ENCODE measurements around the gene ACBD4.

ACBD4 gene

DNA sequence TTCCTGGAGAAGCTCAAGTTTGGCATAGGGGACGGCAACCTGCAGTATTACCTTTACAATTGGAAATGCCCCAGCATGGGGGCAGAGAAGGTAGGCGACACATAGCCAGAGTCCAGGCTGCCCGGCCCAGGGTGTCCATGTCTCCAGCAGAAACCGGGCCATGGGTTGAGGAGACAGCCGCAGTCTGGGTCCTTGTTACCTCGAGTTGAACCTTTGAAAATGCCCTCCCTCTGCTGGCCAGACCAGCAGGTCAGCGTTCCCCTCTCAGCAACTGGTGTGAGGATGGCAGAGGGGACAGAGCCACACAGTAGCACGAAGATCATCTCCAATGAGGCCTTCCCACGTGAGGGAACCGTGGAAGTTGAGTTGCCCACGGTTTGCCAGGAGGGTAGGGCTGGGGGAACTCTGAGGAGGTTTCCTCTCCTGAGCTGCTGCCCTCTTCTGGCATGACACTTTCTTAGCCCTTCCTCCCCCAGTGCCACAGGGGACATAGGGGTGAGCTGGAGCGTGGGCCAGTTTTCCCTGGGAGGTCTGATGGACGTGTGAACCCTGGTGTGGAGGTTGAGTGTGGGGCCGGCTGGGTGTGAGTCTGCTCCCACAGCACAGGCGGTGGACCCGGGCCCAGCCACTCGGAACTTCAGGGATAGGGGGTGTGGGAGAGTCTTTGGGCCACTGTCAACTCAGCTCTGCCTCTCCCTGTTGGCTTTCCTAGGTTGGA is 30.4 kb upstream of the ACBD4 start:
- no peak for DNase-seq

DNA sequence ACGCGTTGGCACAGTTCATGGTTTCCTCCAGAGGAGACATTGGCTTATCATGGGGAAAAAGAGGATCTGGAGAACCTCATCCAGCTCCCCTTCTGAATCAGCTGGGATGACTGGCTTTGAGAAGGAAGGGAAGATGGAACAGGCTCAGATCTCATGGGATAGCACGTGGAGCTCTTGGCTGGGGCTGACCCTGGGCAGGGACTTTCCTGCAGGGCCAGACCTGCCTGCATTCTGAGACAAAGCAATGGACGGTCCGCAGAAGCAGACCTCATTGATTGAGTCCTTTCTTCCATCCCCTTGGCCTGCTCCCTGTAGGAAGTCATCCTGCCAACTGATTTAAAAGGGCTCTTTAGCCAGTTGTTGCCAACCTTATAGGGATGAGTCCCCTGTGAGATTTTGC is 29.4 kb upstream of the ACBD4 start:
- DNase-seq: no peak

DNA sequence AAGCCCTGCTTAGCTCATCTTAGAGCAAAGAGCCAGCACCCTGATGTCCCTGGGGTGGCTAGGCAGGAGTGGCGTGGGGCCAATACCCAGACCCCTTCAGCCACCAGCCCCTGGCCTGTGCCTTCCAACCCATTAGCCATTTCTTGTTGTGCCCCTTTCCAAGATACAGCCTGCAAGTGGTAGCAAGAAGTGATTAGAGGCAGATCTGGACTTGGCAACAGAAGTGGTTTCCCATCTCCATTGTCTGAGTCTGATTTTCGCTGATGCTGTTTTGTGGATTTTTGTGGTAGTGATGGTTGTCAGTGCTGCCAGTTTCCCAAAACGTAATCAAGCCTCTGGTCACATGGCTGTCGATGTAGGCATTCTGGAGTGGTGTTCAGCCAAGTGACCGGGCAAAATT is 28.9 kb upstream of the ACBD4 start:
- no peak for DNase-seq

DNA sequence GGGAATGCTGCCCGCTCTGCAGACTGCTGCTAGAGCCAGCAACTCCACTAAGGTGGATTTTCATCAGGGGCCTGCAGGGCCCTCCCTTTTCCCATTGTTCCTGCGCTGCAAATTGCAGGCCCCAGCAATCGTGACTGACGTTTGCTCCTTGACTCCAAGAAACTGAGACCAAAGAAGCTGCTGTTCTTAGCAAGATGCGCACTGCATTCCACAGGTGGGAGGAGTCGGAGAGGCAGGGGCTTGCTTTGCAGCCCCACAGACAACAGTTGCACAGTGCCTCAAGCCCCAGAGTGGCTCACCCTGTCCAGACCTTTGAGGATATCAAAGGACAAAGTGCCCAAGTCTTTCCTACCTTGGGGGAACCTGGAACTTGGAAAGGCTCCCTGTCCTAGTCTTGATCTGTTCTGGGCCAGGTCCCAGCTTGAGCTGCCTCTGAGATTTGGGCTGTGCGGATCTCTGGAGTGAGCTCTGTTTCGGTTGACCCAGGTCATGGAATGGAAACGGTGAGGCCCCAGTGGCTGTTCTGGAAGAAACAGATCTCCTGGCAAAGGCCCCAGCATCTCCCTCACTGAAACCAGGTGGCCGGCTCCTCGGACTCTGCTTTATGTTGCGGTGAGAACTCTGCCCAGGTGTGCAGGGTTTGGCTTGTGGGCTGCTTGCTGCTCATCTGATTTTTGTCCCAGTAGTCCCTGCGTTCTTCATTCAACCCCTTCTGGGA is 28.0 kb upstream of the ACBD4 start:
- no peak for DNase-seq

DNA sequence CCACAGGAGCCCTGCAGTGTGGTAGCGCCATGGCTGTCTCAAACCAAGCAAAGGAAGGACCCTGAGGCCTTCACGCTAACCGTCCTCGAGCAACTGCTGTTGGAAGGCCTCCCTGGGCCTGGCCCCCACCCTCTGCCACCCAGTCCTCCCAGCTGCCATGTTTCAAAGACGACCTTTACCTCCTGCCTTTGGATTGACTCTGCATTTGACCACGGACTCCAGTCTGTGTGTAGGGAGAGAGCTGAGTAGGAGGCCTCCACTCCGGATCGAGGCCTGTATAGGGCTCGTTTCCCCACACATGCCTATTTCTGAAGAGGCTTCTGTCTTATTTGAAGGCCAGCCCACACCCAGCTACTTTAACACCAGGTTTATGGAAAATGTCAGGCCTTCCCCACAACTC is 27.4 kb upstream of the ACBD4 start:
- DNase-seq: no peak

DNA sequence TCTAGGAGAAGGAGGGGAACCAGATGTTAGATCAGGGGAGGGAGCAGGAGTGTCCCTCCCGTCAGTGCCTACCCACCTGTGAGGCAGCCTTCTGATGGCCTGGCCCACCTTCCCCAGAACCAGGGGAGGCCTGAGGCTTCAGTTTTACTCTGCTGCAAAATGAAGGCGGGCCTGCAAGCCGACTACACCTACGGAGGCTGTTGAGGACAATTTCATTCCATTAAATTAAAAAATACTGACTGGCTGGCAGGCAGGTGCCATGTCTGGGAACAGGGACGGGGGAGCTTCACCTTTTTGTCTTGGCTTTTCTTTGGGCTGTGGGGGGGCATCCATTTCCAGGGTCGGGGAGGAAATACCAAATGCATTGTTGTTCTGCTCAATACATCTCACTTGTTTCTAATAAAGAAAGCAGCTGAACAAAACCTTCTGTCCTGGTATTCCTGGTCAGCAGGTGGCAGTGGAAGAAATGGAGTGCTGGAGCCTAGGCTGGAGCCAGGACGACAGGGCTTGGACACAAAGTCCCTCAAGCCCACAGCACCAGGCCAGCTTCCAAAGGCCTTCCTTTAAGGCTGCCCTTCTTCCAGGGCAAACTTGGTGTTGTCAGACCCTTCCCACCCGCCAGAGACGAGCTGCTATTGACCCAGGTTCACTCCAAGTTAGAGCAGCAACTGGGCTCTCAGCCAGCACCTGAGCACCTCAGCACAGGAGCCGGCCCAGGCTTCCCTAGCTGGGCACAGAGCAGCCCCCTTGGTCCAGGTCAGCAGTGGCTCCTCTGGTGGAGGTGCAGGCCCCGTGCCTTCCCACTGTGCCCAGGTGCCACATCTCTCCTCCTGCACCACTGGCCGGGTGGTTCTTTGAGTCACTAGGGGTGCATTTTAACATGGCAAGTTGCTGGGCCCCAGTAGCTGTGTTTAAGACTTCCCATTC is 26.6 kb upstream of the ACBD4 start:
- DNase-seq: no peak

DNA sequence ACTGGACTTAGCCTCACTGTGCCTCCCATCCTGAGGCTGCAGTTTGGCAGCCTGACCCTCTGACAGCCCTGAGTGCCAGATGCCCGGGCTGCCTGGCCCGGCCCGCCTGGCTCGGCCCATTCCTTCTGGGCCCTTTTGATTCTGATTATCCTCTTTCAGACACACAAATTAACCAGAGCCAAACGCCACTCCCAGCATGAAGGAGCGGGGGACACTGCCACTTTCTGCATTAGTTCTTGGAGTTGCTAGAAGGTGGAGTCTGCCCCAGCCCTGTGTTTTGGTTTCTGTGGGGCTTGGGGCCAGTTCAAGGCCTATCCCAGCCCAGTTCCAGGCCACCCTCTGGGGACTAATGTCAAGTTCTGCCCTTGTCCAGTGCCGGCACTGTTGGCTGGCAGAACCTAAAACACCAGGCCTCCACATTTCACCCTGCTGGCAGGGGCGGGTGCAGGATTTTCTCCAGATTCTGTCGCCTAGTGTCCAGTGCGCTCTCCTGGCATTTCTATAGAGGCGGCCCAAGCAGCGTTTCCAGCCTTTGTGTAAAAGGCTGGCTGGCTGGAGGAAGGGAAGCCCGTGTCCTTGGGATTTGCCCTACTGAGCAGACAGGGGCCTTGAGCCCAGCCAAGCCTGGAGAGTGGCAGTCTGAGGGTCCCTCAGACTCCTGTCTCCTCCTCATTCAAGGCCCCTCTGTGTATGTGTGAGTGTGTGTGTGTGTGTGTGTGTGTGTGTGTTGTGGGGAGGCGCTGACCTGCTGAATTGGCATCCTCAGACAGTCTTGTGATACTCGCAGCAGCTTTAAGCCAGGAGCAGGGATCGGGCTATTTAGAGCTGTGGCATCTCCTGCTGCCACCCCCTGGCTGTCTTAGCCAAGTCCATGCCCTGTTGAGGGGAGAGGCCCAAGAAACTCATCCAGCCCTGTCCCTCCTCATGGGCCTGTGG is 24.5 kb upstream of the ACBD4 start:
- DNase-seq: no peak

DNA sequence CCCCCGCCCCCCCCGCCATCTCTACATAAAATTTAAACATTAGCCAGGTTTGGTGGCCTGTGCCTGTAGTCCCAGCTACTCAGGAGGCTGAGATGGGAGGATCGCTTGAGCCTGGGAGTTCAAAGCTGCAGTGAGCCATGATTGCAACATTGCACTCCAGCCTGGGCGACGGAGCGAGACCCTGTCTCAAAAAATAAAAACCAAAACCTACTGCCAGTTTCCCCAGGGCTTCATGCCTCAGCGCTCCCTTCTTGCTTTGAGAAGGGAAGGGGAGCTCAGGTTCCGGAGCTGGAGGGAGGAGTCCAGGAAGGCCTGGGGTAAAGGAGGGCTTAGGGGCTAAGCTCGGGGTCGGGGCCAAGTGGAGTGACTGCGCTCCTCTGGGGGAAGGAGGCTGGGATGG is 23.6 kb upstream of the ACBD4 start:
- DNase-seq: no peak

DNA sequence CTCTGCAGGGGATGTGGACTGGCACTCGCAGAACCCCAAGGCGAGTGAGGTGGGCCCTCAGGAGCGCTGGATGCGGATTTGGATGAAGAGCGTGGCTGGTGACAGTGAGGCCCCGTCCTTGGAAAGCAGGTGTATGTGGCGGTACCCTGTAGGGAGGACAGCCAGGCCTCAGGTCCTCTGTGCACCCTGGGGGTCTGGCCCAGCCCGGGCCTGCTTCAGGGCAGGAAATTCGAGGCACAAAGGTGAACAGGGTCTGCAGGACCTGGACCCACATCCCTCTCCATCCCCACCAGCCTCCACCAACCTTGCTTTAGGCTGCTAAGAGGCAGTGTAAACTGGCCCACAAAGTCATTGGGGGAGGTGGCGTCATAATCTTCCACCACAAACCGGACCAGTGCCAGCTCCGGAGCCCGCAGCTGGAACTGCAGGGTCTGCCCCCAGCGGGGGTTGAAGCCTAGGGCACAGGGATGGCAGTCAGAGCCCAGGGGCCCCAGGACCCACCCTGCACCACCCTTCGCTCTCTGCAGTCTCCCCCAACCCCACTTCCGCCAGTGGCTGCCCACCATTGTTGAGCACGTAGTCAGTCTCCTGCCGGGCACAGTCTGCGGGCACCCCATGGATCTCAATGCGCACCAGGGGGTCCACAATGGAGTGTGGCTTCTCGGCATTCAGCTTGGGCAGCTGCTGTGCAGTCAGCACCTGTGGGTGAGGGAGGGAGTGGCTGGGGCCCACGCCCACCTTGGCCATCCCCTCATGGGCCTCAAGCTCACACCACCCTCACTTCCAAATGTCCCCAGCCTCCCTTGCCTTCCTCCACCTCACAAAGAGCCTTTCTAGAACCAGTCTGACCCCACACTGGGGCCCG is 22.7 kb upstream of the ACBD4 start:
- no peak for DNase-seq

DNA sequence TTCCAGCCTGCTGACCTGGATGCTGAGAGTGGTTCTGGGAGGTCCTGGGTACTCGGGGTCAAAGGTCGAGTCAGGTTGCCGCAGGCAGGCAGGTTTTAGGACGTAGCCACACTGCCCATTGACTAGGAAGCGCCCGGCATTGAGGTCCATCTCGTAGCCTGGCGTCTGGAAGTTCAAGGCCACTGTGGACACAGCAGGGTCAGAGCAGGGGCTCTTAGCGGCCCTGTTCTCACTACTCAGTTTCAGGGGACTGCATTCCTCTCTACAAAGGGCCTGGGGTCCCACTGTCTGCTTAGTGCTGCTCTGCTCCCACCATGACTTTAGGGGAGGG is 22.1 kb upstream of the ACBD4 start:
- DNase-seq: no peak

DNA sequence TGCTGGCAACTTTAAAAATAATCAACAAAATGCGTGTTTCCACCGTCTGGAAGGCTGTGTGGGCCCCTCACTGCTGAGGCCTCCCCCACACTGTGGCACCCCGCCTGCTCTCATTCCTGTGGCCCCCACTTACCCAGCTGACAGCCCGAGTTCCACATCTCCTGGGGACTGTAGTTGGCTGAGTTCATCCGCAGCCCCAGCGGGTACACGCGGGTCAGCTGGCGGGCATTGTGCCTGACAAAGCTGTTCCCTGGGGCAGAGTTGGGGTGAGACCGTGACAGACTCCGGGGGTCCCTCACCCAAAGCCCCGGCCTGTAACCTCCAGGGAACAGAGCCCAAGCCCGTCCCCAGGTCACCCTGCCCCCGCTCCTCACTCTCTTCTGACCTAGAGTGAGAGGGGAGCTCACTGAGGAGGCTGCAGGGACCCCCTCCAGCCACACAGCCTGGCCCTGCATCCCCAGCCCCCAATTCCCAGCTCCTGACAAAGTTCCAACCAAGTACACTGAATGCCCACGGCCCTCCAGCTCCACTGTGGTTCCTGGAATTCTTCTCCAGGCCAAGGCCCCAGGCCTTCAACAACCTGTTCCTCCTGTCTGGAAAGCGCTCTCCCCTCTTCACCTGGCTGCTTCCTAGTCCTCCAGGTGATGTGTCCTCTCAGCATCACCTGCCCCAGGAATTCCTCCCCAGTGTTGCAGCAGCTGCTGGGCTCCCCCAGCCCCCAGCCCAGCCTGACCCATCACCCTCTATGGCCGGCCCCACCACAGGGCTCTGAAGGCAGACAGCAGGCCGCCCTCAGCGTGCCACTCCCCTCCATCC is 21.2 kb upstream of the ACBD4 start:
- DNase-seq: no peak

DNA sequence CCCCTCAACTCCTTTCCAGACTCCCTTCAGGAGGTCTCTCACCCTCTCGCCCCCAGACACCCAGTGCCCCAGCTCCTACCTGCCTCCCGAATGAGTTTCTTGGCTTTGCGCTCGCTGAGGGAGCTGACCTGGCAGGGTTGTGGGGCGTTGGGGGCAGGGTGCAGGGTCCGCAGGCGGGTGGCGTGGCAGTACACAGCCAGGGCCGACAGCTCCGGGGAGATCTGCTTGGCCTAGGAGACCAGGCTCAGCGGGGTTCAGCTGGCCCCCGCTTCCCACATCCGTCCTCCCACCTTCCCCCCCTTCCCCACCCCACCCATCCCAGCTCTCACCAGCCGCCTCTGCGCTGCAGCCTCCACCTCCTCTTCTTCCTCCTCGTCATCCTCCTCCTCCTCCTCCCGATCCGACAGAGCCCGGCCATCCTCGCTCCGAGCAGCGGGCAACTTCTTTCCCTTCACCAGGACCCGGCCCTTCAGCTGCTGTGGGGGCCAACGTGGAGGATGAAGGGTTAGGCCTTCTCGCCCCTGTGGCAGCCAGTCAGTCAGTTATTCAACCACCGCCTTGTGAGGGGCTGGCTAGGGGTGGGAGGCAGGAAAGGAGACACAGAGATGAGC is 20.4 kb upstream of the ACBD4 start:
- DNase-seq: no peak

DNA sequence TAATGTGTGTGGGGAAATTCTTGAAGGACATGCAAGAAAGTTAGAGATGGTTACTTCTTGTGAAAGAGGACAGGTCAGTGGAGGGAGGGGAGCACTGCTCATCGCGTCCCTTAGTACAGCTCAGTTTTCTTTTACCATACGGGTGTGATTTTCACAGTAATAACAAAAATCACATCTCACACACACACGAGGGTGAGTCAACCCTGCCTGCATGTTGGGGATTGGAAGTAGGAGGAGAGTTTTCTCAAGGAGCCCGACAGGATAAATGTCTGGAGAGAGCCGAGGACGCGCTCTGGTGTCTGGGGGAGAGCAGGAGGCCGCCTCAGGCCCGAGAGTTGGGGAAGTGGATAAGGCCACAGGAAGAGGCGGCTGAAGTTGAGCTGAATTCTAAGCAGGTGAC is 19.6 kb upstream of the ACBD4 start:
- no peak for DNase-seq

DNA sequence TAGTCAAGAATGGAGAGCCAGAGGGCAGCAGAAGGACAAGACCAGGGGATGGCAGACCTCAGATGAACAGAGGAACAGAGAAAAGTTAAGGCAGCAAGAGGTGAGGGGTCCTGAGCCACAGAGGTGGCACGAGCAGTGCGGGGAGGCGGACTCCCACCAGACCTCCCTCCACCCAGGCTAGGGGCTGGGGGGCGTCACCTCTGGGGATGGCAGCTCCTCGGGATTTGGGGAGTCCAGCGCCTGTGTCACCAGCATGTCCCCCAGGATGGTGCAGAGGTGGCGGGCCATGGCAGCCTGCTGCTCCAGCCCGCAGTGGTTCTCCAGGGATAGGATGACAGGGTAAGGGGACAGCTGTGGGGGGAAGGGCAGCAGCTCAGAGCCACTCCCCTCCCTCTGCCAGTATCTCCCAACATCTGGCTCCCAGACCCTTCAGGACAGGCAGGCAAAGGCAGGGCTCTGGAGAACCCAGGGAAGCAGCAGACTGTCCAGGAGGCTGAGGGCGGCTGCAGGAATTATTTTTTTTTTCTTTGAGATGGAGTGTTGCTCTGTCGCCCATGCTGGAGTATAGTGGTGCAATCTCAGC is 19.0 kb upstream of the ACBD4 start:
- no peak for DNase-seq

DNA sequence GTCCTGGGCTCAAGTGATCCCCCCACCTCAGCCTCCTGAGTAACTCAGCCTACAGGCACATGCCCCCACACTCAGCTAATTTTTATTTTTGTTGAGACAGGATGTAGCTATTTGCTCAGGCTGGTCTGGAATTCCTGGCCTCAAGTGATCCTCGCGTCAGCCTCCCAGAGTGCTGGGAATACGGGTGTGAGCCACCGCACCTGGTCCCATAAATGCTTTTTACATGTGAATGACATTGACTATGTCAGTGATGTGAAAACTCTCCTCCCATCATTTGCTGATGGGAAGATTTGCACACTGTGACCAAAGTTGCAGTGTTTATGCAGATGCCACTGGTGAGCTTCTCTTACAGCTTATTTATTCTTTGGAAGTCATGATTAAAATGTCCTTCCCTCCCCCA is 18.2 kb upstream of the ACBD4 start:
- DNase-seq: no peak

DNA sequence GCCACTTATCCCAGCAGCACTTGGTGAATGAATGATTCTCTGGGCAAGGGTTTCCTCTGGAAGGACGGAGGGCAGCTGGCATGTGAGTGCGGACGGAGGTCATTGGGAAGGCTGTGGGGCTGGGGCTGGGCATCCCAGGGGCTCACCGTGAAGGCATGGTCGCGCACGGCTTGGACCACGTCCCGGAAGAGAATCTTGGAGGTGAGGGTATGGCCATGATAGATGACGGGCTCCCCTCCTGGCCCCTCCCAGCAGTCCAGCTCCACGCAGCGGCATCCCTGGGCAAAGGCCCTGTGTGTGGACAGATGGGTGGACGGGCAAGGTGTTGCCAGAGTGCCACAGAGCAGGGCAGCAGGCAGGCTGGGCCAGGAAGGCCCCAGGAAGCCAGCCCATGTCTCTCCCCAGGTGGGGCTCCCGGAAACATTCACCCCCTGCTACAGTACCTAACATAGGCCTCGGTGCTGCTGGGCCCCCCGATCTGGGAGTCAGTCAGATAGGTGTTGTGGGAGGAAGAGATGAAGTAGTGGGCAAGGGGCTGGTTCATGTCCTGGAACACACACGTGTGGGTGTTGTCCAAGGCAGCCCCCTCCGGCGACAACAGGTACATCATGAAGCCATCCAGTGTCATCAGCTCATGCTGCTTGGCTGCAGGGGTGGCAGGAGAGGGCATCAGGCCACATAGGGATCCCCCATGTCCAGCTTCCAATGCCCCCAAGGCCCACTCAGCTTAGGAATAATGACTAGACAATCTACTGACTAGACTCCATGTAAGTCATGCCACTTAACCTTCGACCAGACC is 17.4 kb upstream of the ACBD4 start:
- DNase-seq: no peak

DNA sequence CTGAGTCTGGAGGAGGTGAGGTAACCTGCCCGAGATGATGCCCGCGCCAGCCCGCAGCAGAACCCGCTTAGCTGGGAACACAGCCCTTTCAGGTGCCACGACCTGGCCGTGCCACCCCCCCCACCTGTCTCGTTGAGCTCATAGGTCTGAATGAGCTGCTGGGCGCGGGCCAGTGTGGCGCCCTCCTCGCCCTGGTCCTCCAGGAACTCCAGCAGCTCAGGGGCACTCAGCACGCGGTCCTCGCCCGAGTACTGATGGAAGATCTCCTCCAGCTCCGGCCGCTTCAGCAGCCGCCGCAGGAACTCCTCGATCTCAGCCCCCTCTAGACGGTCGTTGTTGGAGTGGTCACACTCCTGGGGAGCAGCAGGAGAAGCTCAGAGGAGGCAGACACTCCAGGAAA is 16.8 kb upstream of the ACBD4 start:
- DNase-seq: no peak

DNA sequence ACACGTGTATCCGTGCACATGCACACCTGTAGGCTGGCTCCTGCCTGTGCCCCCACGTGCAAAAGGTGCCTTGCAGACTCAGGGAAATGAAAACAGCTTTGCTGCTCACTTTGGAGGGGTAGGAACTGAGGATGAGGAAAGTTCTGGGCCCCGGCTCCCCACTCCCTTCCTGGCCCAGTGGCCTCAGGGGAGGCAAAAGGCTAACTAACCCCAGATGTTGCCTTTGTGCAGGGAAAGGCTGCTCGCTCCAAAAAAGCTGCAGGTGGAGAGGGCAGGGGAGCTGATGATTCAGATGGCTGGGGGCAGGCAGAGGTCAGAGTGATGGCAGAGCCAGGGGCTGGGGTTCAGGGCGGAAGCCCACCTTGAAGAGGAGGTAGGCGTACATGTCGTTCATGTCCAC is 15.5 kb upstream of the ACBD4 start:
- DNase-seq: no peak

DNA sequence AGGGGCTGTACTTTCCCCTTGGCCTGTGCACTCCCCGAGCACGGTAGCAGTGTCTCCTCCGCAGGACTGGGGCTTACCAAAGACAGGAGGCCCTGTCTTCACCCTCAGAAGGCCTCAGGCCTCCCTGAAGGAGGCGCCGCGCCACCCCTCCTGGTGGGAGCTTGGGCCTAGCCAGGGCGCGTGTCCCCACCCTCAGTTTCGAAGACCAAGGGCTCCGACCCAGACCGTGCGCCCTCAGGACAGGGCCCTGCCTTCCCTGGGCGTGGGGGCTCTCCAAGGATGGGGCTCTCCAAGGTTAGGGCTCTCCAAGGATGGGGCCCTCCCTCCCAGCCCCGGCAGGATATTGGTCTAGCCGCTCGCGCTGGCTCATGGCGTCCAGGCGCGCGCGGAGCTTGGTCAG is 14.9 kb upstream of the ACBD4 start:
- no peak for DNase-seq
